ENCODE data around the gene IFT57.

Gene IFT57

GRCh38 chr3:108215871-108216270 lies 6.4 kb downstream of the IFT57 start:
- no peak for DNase-seq

GRCh38 chr3:108209579-108209978 lies 12.6 kb downstream of the IFT57 start:
- no peak for DNase-seq

- DNase-seq: no peak
Measured at GRCh38 chr3:108208831-108209230, 13.4 kb downstream of the IFT57 start.

- no peak for DNase-seq
Measured at GRCh38 chr3:108202834-108203233, 19.4 kb downstream of the IFT57 start.

- peak in 1 of 5 donors; percentile 24 for DNase-seq
Measured at GRCh38 chr3:108202080-108202479, 20.1 kb downstream of the IFT57 start.

- DNase-seq: no peak
Measured at GRCh38 chr3:108201258-108201657, 21.0 kb downstream of the IFT57 start.

- no peak for DNase-seq
Measured at GRCh38 chr3:108200578-108200977, 21.6 kb downstream of the IFT57 start.

- DNase-seq: no peak
Measured at GRCh38 chr3:108200024-108200423, 22.2 kb downstream of the IFT57 start.

GRCh38 chr3:108191394-108191793 lies 30.8 kb downstream of the IFT57 start:
- no peak for DNase-seq

GRCh38 chr3:108190346-108190745 lies 31.9 kb downstream of the IFT57 start:
- DNase-seq: no peak

GRCh38 chr3:108189440-108189839 lies 32.8 kb downstream of the IFT57 start:
- DNase-seq: no peak

GRCh38 chr3:108185536-108185935 lies 36.7 kb downstream of the IFT57 start:
- DNase-seq: no peak

GRCh38 chr3:108184824-108185223 lies 37.4 kb downstream of the IFT57 start:
- DNase-seq: no peak

GRCh38 chr3:108183971-108184370 lies 38.3 kb downstream of the IFT57 start:
- DNase-seq: no peak

- DNase-seq: no peak
Measured at GRCh38 chr3:108183181-108183580, 39.0 kb downstream of the IFT57 start.

- DNase-seq: no peak
Measured at GRCh38 chr3:108182339-108182738, 39.9 kb downstream of the IFT57 start.

GRCh38 chr3:108181172-108181571 lies 41.1 kb downstream of the IFT57 start:
- DNase-seq: no peak

GRCh38 chr3:108180194-108180593 lies 42.0 kb downstream of the IFT57 start:
- no peak for DNase-seq

- DNase-seq: no peak
Measured at GRCh38 chr3:108178676-108179075, 43.5 kb downstream of the IFT57 start.

GRCh38 chr3:108177536-108177935 lies 44.7 kb downstream of the IFT57 start:
- DNase-seq: no peak

- no peak for DNase-seq
Measured at GRCh38 chr3:108175352-108175751, 46.9 kb downstream of the IFT57 start.

- DNase-seq: no peak
Measured at GRCh38 chr3:108171106-108171505, 51.1 kb downstream of the IFT57 start.

GRCh38 chr3:108164391-108164790 lies 57.8 kb downstream of the IFT57 start:
- DNase-seq: no peak

GRCh38 chr3:108159865-108160264 lies 62.4 kb downstream of the IFT57 start:
- no peak for DNase-seq

- no peak for DNase-seq
Measured at GRCh38 chr3:108159105-108159504, 63.1 kb downstream of the IFT57 start.

- no peak for DNase-seq
Measured at GRCh38 chr3:108158251-108158650, 64.0 kb downstream of the IFT57 start.

All from T-helper 1 cell (primary cell).